Esophagus muscularis mucosa (tissue), 4 donors: ENCODE measurements around the gene ATP6V1C2. TPM values are rescaled to one million over a fixed set of nuclear protein-coding genes. Genes with fewer than 3 reads are reported as not detected.

Experiments
- DNase-seq: peaks from one replicate; pipeline ENCODE4 v3.0.0-alpha.2; 2017; ENCODE audit errors: extremely low spot score
- H3K27ac ChIP-seq, 4 donors: fragments of 200-600 bp; sonication (generic); replicated peaks in 1 of 4; 1 replicate in 3 of 4; 2 replicates in 1 of 4; pipeline ENCODE4 v1.5.1; 2016 to 2019; ENCODE audit warnings: mild to moderate bottlenecking in 1 of 4
- H3K27me3 ChIP-seq, 4 donors: fragments of 200-600 bp; sonication (generic); one replicate each; pipeline versions ENCODE4 v1.5.1 to v1.6.0; 2016 to 2019
- H3K36me3 ChIP-seq, 4 donors: fragments of 200-600 bp; sonication (generic); one replicate each; pipeline ENCODE4 v1.5.1; 2016 to 2019
- H3K4me1 ChIP-seq, 4 donors: fragments of 200-600 bp; sonication (generic); one replicate each; pipeline ENCODE4 v1.5.1; 2016 to 2019
- H3K4me3 ChIP-seq, 4 donors: fragments of 200-600 bp; sonication (generic); 1 replicate in 2 of 4; 2 replicates in 2 of 4; pipeline ENCODE4 v1.5.1; 2016 to 2019; ENCODE audit warnings: mild to moderate bottlenecking in 4 of 4, moderate library complexity in 1 of 4
- H3K9me3 ChIP-seq, 4 donors: fragments of 200-600 bp; sonication (generic); 1 replicate in 3 of 4; 2 replicates in 1 of 4; pipeline ENCODE4 v1.5.1; 2016 to 2019
- CTCF ChIP-seq, 3 experiments: fragments of 200-600 bp in 2 of 3; fragments of 450-650 bp in 1 of 3; sonication (generic) in 2 of 3; IDR thresholded peaks; one replicate each; pipeline ENCODE4 v1.5.1; 2017 to 2019; ENCODE audit warnings: antibody characterized with exemption in 3 of 3, mild to moderate bottlenecking in 2 of 3, moderate library complexity in 1 of 3
- EP300 ChIP-seq: sonication (generic); formaldehyde crosslinking; IDR thresholded peaks from one replicate; pipeline ENCODE4 v1.6.1; 2017; ENCODE audit warnings: antibody characterized with exemption
- POLR2A ChIP-seq: fragments of 450-650 bp; IDR thresholded peaks from one replicate; pipeline ENCODE4 v1.6.1; 2017; ENCODE audit warnings: antibody characterized with exemption, moderate library complexity, mild to moderate bottlenecking, low read depth
- POLR2AphosphoS5 ChIP-seq, 2 donors: sonication (generic); formaldehyde crosslinking; IDR thresholded peaks; one replicate each; pipeline ENCODE4 v1.6.1; 2017; ENCODE audit warnings: antibody characterized with exemption in 2 of 2
- WGBS: methylation state at CpG from one replicate; pipeline ENCODE4 v1.1.5; 2018; 5-methylcytosine and 5-hydroxymethylcytosine counted together
- intact Hi-C: fragments of 100-400 bp; cut with DNase I; formaldehyde crosslinking; loops from one replicate; pipeline ENCODE4 v1.15.1; 2023
- total RNA-seq, 4 donors: library from RNA; depleted of rRNA; stranded (reverse); fragments of >200 nt; gene quantifications; one replicate each; pipeline versions ENCODE4 v1.1.0 to v1.2.1, GENCODE V29; 2016

The ATP6V1C2 gene
- total RNA-seq, 4 donors from 2014 or later, result 0.17 TPM; not detected in 3

- intact Hi-C loops, result no loop called here
These were observed 17.3 kb upstream of the ATP6V1C2 start for GRCh38 chr2:10704034-10704594.

GRCh38 chr2:10706033-10706432, 15.4 kb upstream of the ATP6V1C2 start:
- no peaks in the 10 kb centered on the region for H3K36me3 ChIP-seq
- intact Hi-C loops, result no loop called here
- H3K4me1 ChIP-seq, result no peaks in the 10 kb centered on the region
- no peak for TF ChIP-seq CTCF (IDR thresholded peaks at IDR 0.05)
- no peak for TF ChIP-seq POLR2A
- TF ChIP-seq POLR2AphosphoS5 (IDR thresholded peaks at IDR 0.05), result no peak
- TF ChIP-seq EP300, result no peak
- no peaks in the 10 kb centered on the region for H3K9me3 ChIP-seq
- peaks cover 0 to 39% (median 3%) of the 10 kb centered on the region in 4 donors for H3K27me3 ChIP-seq
- 95% methylated on average over 5 of the region's 5 CpGs for WGBS
- no peak overlapping the region for H3K27ac ChIP-seq
- no peak for DNase-seq
- H3K4me3 ChIP-seq, result no peak overlapping the region

More at GRCh38 chr2:10704034-10704594, 17.3 kb upstream of the ATP6V1C2 start:
- WGBS, result 89% methylated on average over 9 of the region's 9 CpGs
- DNase-seq, result no peak
- Histone ChIP-seq H3K9me3 (no peaks in the 10 kb centered on the region), H3K36me3 (no peaks in the 10 kb centered on the region), H3K27me3 (peaks cover 0 to 26% (median under 1%) of the 10 kb centered on the region in 4 donors), H3K4me3 (no peak overlapping the region), H3K27ac (no peak overlapping the region), H3K4me1 (no peaks in the 10 kb centered on the region)
- TF ChIP-seq POLR2A (no peak), EP300 (no peak), CTCF (IDR thresholded peaks at IDR 0.05) (no peak), POLR2AphosphoS5 (IDR thresholded peaks at IDR 0.05) (no peak)

- Histone ChIP-seq H3K4me1 (no peaks in the 10 kb centered on the region), H3K27me3 (peaks cover 0 to 56% (median 3%) of the 10 kb centered on the region in 4 donors), H3K27ac (no peak overlapping the region), H3K36me3 (no peaks in the 10 kb centered on the region), H3K4me3 (no peak overlapping the region), H3K9me3 (no peaks in the 10 kb centered on the region)
- 72% methylated on average over 10 of the region's 10 CpGs for WGBS
- no peak for TF ChIP-seq POLR2A
- no peak for TF ChIP-seq CTCF (IDR thresholded peaks at IDR 0.05)
- TF ChIP-seq POLR2AphosphoS5 (IDR thresholded peaks at IDR 0.05), result no peak
- TF ChIP-seq EP300, result no peak
- intact Hi-C loops, result no loop called here
- no peak for DNase-seq
These were observed 13.6 kb upstream of the ATP6V1C2 start for GRCh38 chr2:10707831-10708230.

GRCh38 chr2:10709290-10709939, 12.0 kb upstream of the ATP6V1C2 start:
- 22% methylated on average over 6 of the region's 7 CpGs for WGBS
- no peak for DNase-seq
- no peaks in the 10 kb centered on the region for H3K4me1 ChIP-seq
- no peaks in the 10 kb centered on the region for H3K36me3 ChIP-seq
- H3K27me3 ChIP-seq, result peaks cover 0 to 63% (median 3%) of the 10 kb centered on the region in 4 donors
- H3K4me3 ChIP-seq, result no peak overlapping the region
- TF ChIP-seq EP300 (no peak), POLR2A (no peak), POLR2AphosphoS5 (IDR thresholded peaks at IDR 0.05) (no peak)
- no peak overlapping the region for H3K27ac ChIP-seq
- no peaks in the 10 kb centered on the region for H3K9me3 ChIP-seq
- intact Hi-C loops, result no loop called here

GRCh38 chr2:10712185-10712809, 9.1 kb upstream of the ATP6V1C2 start:
- Histone ChIP-seq H3K4me1 (peaks cover 0 to 1% (median 0%) of the 10 kb centered on the region in 4 donors), H3K27me3 (peaks cover 0 to 56% (median 3%) of the 10 kb centered on the region in 4 donors), H3K36me3 (no peaks in the 10 kb centered on the region), H3K4me3 (no peak overlapping the region), H3K27ac (no peak overlapping the region), H3K9me3 (no peaks in the 10 kb centered on the region)
- 40% methylated on average over 10 of the region's 10 CpGs for WGBS
- intact Hi-C loops, result no loop called here
- TF ChIP-seq POLR2AphosphoS5 (IDR thresholded peaks at IDR 0.05) (no peak), POLR2A (no peak), CTCF (IDR thresholded peaks at IDR 0.05) (no peak), EP300 (no peak)
- DNase-seq, result no peak
